Mononuclear cell (primary cell): ENCODE measurements around the gene TM4SF5. TPM values are rescaled to one million over a fixed set of nuclear protein-coding genes. Genes with fewer than 3 reads are reported as not detected.

ENCODE experiments used
- H3K27me3 ChIP-seq: 2 replicates; pipeline ENCODE4 v1.6.0; 2011; ENCODE audit warnings: low read length, control low read depth; ENCODE audit not compliant: insufficient read depth
- H3K4me1 ChIP-seq: 2 replicates; pipeline ENCODE4 v1.5.1; 2011; ENCODE audit warnings: mild to moderate bottlenecking, low read length, control low read depth; ENCODE audit not compliant: insufficient read depth
- H3K4me3 ChIP-seq: 2 replicates; pipeline ENCODE4 v1.5.1; 2011; ENCODE audit warnings: mild to moderate bottlenecking, low read length, moderate library complexity
- H3K9me3 ChIP-seq: 2 replicates; pipeline ENCODE4 v1.5.1; 2011; ENCODE audit warnings: low read depth, mild to moderate bottlenecking, control low read depth, low read length
- total RNA-seq: library from RNA; depleted of rRNA; stranded (reverse); fragments of >200 nt; gene quantifications from one replicate; pipeline ENCODE4 v1.2.3, GENCODE V29; 2012

Gene TM4SF5
- total RNA-seq: not detected

DNA sequence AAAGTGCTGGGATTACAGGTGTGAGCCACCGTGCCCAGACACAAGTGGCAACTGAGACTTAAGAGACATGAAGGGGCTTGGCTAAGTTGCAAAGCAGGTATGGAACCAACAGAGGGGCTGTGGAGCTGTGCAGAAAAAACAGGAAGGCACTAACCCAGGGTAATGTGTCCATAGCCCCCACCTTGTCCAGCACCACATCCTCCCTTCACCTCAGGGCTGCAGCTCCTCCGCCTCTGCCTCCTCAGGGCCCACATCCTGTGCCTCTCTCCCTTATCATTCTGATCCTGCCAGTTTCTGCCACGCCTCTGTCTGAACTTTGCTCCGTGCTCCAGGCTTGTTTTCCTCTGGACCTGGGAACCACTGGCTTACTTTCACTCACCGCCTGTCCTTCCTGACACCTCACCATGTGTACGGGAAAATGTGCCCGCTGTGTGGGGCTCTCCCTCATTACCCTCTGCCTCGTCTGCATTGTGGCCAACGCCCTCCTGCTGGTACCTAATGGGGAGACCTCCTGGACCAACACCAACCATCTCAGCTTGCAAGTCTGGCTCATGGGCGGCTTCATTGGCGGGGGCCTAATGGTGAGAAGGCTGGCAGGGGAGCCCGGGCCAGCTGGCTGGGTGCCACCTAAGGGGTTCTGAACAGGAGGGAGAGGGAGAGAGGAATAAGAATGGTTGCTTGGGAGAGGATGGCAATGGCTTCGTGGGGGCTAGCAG is at the start of gene TM4SF5:
TSS of gene TM4SF5 (plus strand) at position 368 of the 716 bp plus-strand sequence. CDS start at position 405, 37 bp downstream.
- Histone ChIP-seq H3K4me3 (no peak within 1 kb of the TSS), H3K4me1 (peaks cover 40% of the 10 kb centered on the region), H3K27me3 (no peaks in the 10 kb centered on the region), H3K9me3 (no peaks in the 10 kb centered on the region)

GRCh38 chr17:4722678-4723240 is 48.9 kb upstream of the TM4SF5 start:
- Histone ChIP-seq H3K9me3 (no peaks in the 10 kb centered on the region), H3K4me3 (no peak overlapping the region), H3K27me3 (no peaks in the 10 kb centered on the region), H3K4me1 (peaks cover 43% of the 10 kb centered on the region)

DNA sequence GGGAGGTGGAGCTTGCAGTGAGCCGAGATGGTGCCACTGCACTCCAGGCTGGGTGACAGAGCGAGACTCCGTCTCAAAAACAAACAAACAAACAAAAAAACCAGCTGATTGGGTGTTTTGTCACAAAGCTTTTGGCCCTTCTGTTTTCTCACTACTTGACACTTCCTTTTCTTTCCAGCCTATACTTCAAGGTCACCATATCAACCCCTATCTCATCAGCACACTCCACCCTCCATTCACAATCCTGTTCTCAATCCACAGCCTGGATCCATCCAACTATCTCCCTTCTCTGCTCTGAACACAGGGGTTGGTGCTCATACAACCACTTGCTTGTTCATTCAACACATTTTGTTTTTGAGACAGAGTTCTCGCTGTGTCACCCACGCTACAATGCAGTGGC is 47.0 kb upstream of the TM4SF5 start:
- H3K4me1 ChIP-seq: peaks cover 48% of the 10 kb centered on the region
- H3K27me3 ChIP-seq: no peaks in the 10 kb centered on the region
- H3K4me3 ChIP-seq: no peak overlapping the region
- no peaks in the 10 kb centered on the region for H3K9me3 ChIP-seq

DNA sequence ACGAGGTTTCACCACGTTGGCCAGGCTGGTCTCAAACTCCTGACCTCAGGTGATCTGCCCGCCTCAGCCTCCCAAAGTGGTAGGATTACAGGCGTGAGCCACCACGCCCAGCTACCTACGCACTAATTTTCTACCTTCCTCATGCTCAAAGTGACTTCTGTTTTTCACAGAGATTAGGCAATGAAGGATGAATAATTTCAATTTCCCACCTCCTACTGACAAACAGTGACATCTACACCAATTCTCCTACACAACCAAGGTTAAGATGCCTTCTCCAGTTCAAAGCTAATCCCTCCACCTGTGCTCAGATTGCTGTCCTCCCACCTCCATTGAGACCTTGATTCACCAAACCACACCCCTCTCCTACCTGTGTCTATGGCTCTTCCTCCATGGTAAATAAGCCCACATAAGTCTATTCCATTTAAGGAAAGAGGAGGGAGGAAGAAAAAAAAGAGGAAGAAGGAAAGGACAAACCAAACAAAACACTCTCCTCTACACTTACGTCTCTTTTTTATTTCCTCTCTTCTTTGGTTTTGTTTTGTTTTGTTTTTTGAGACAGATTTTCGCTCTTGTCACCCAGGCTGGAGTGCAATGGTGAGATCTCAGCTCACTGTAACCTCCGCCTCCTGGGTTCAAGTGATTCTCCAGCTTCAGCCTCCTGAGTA is 45.9 kb upstream of the TM4SF5 start:
- H3K4me1 ChIP-seq: peaks cover 52% of the 10 kb centered on the region
- no peaks in the 10 kb centered on the region for H3K9me3 ChIP-seq
- no peak overlapping the region for H3K4me3 ChIP-seq

DNA sequence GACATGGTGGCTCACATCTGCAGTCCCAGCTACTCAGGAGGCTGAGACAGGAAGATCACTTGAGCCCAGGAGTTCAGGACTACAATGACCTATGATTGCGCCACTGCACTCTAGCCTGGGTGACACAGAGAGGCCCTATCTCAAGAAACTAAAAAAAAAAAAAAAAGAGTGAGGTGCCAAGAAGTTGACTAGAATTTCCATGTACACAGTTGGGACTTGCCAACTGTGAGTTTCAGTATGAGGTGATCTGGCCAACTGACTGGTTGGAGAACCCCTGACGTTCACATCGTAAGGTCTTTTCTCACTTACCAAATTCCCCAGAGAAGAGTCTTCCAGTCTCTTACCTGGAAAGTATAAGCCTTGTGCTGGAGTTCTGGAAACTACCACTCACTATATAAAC is 43.6 kb upstream of the TM4SF5 start:
- Histone ChIP-seq H3K27me3 (no peaks in the 10 kb centered on the region), H3K9me3 (no peaks in the 10 kb centered on the region), H3K4me3 (no peak overlapping the region), H3K4me1 (peaks cover 72% of the 10 kb centered on the region)

More for the DNA sequence above, 45.9 kb upstream of the TM4SF5 start:
- no peaks in the 10 kb centered on the region for H3K27me3 ChIP-seq

- Histone ChIP-seq H3K27me3 (peaks cover 2% of the 10 kb centered on the region), H3K4me3 (no peak overlapping the region), H3K9me3 (no peaks in the 10 kb centered on the region), H3K4me1 (peaks cover 69% of the 10 kb centered on the region)
Measured at GRCh38 chr17:4733073-4733531, 38.6 kb upstream of the TM4SF5 start.

- peaks cover 79% of the 10 kb centered on the region for H3K4me1 ChIP-seq
Measured at GRCh38 chr17:4734857-4735475, 36.7 kb upstream of the TM4SF5 start.

DNA sequence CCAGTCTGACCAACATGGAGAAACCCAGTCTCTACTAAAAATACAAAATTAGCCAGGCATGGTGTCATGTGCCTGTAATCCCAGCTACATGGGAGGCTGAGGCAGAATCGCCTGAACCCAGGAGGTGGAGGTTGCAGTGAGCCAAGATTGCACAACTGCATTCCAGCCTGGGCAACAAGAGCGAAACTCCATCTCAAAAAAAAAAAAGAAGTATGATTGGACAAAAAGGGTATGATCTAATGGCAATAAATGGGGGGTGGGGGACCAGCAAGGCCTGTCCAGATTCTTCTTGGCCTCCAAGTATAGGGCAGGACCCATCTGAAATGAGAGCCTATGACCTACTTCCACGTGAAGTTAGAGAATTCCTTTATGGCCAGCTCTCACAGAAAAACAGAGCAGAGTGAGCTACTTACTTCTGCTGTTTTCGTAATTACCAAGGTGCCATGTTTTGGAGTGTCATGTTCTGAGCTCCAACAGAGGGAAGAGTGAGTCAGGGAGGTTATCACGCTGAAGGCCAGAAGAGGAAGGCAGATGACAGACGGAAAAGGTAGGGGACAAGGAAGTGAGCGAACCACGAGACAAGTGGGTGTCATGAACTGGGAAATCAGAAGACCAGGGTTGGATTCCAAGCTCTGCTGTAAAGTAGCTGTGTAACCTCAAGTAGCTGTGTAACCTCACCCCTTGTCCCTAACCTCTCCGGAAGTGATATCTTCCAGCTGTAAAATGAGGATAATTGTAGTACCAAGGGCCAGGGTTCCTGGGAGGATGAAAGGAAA is 35.6 kb upstream of the TM4SF5 start:
- peaks cover 19% of the 10 kb centered on the region for H3K27me3 ChIP-seq
- no peaks in the 10 kb centered on the region for H3K9me3 ChIP-seq
- H3K4me1 ChIP-seq: peaks cover 77% of the 10 kb centered on the region
- no peak overlapping the region for H3K4me3 ChIP-seq

More at GRCh38 chr17:4734857-4735475, 36.7 kb upstream of the TM4SF5 start:
- Histone ChIP-seq H3K4me3 (no peak overlapping the region), H3K27me3 (peaks cover 11% of the 10 kb centered on the region), H3K9me3 (no peaks in the 10 kb centered on the region)

DNA sequence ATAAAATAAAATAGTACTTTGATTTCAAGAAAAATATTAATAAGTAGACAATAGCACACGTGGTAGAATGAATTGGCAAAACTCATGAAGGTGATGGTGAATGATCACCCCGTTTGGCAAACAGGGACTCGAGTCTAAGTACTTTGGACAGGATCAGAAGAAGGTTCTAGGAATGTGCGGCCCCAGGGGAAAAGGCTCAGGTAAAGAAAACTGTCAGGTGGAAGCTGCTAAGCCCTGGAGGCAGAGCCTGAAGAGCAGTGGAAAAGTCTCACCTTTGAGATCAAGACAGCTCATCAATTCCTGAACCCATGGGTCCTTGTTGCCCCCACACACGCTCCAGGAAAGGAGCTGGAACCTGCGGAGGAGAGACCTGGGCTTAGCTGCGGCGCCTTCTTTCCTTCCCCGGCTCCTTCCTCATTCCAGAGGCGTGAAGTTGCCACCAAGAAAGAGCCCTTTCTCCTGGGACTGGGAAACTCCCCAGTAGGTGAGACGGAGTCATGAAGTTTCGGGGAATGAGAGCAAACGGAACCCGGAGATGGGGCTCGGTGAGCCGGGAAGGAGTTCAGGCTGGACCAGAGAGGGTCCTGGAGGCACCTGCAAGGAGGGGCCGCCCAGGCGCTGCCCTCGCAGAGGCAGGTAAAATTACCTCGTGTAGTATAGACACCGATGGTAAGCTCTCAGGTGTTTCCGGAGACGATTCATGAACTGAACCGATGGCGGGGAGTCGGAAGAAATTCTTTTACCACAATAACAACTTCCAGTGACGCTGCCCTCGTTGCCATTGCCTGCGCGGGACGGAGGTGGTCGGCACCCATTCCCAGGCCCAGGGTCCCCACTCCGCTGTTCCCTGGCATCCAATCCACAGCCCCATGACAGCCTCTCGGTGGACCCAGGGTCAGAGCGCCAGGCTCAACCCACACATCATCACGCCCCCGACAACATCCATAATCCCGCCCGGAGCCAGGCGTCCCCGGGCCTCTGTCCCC is 33.3 kb upstream of the TM4SF5 start:
- Histone ChIP-seq H3K27me3 (peaks cover 19% of the 10 kb centered on the region), H3K9me3 (no peaks in the 10 kb centered on the region), H3K4me3 (peak overlapping the region; percentile 60), H3K4me1 (peaks cover 56% of the 10 kb centered on the region)

- Histone ChIP-seq H3K9me3 (no peaks in the 10 kb centered on the region), H3K27me3 (peaks cover 19% of the 10 kb centered on the region), H3K4me1 (peaks cover 46% of the 10 kb centered on the region), H3K4me3 (peak within 1 kb of the TSS; percentile 60)
Measured at GRCh38 chr17:4739122-4740024, 32.3 kb upstream of the TM4SF5 start, which contains the start of the genes CXCL16 and ZMYND15. Gene CXCL16 (minus strand): TSS chr17:4739928. CDS start chr17:4739339, 589 bp downstream. Gene ZMYND15 (plus strand): TSS chr17:4739833. CDS start chr17:4740549, 716 bp downstream.

DNA sequence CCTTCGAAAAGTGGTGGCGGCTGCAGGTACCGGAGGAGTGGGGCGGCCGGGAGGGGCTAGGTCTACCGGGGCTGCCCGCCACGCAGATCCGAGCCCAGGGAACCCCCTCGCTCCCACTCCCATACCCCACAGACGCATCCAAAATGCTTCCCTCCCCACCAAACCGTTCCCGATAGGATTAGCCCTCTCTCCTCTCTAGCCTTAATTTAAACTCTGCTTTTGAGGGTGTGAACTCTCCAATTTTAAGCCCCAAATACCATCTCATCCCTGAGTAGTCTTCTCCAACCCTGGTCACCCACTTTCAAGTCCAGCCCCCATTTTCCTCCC is 31.7 kb upstream of the TM4SF5 start:
- Histone ChIP-seq H3K27me3 (peaks cover 25% of the 10 kb centered on the region), H3K9me3 (no peaks in the 10 kb centered on the region), H3K4me3 (peak overlapping the region; percentile 60), H3K4me1 (peaks cover 41% of the 10 kb centered on the region)

GRCh38 chr17:4740584-4740983 is 31.1 kb upstream of the TM4SF5 start:
- Histone ChIP-seq H3K4me3 (no peak overlapping the region), H3K27me3 (peaks cover 29% of the 10 kb centered on the region), H3K4me1 (peaks cover 38% of the 10 kb centered on the region), H3K9me3 (no peaks in the 10 kb centered on the region)

- no peak overlapping the region for H3K4me3 ChIP-seq
- H3K4me1 ChIP-seq: peaks cover 30% of the 10 kb centered on the region
- peaks cover 29% of the 10 kb centered on the region for H3K27me3 ChIP-seq
- no peaks in the 10 kb centered on the region for H3K9me3 ChIP-seq
Measured at GRCh38 chr17:4741544-4741943, 30.1 kb upstream of the TM4SF5 start.
